Pons (tissue), 1 donor: ENCODE data around the gene FAM98C.

Source experiments
- DNase-seq: peaks from one replicate; pipeline ENCODE4 v3.0.0-alpha.2; 2016; ENCODE audit warnings: low spot score

The FAM98C gene

DNA sequence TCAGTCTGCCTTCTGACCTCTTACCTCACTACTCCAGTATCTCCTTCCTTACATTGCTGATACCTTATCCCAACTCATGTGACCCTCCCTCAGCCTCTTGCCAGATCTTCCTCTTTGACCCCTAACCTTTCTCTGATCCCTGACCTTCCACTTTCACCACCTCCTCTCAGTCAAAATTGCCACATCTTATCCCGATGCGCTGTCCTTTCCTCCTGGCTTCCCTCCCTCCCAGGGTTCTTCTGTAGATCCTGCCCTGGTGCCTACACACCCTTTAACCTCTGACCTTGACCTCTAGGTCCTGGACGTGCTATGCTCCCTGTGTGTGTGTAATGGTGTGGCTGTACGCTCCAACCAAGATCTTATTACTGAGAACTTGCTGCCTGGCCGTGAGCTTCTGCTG, 54.3 kb downstream of the FAM98C start:
- no peak for DNase-seq

DNA sequence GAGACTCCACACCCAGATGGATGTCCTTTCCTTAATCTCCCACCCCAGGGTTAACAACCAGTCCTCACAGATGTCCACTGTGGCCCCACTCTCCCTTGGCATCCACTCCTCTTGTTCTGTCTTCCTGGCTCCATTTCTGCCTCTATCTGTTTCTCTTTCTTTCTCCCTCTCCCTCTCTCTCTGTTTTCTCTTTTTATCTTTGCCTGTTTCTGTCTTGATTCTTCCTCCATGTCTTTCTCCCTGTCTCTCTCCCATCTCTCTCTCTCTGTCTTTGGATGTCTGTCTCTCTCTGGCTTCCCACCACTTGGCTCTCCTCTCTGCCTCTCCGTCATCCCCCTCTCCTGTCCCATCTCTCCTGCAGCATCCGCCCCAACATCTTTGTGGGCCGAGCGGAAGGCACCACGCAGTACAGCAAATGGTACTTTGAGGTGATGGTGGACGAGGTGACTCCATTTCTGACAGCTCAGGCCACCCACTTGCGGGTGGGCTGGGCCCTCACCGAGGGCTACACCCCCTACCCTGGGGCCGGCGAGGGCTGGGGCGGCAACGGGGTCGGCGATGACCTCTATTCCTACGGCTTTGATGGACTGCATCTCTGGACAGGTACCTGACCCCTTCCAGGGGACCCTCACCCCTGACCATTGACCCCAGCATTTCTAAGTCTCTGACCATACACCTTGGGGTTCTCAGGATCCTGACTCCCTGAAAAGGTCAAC, 55.0 kb downstream of the FAM98C start:
- DNase-seq: no peak
